ENCODE data around the gene C5orf24.
"Not testable (repeated sequence)": the region's sequence is repeated elsewhere in the genome, so short reads cannot be mapped to it uniquely, and the experiment has no call there.

Gene C5orf24

GRCh38 chr5:134837530-134838181, 8.1 kb upstream of the C5orf24 start:
- H3K4me3 ChIP-seq (ENCODE audit: low read depth, low read length), result no peak overlapping the region
- no peak for DNase-seq (ENCODE audit: low read depth)
- no peak for TF ChIP-seq CTCF (IDR thresholded peaks at IDR 0.05; ENCODE audit: control insufficient read depth, extremely low read depth, insufficient read depth)

GRCh38 chr5:134838361-134838760, 7.4 kb upstream of the C5orf24 start:
- DNase-seq (ENCODE audit: low read depth), result peak; percentile 52
- not testable (repeated sequence) for H3K4me3 ChIP-seq (ENCODE audit: low read depth, low read length)

- no peak overlapping the region for H3K4me3 ChIP-seq (ENCODE audit: low read depth, low read length)
- DNase-seq (ENCODE audit: low read depth), result no peak
- TF ChIP-seq CTCF (IDR thresholded peaks at IDR 0.05; ENCODE audit: control insufficient read depth, extremely low read depth, insufficient read depth), result no peak
These were observed 5.0 kb upstream of the C5orf24 start for GRCh38 chr5:134840811-134841210.

DNA sequence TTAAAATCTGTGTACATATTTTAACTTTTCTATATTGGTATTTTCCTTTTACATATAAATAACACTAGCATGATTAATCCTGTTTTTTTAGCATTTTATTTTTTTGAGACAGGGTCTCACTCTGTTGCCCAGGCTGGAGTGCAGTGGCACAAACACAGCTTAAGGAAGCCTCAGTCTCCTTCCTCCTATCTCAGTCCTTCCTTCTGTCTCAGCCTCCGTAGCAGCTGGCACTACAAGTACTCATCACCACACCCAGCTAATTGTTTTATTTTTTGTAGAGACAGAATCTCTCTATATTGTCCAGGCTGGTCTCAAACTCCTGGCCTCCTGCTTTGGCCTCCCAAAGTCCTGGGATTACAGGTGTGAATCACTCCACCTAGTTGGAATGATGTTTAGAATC, 1.5 kb upstream of the C5orf24 start:
- H3K4me3 ChIP-seq (ENCODE audit: low read depth, low read length), result no peak overlapping the region
- DNase-seq (ENCODE audit: low read depth), result no peak
- no peak for TF ChIP-seq CTCF (IDR thresholded peaks at IDR 0.05; ENCODE audit: control insufficient read depth, extremely low read depth, insufficient read depth)

DNA sequence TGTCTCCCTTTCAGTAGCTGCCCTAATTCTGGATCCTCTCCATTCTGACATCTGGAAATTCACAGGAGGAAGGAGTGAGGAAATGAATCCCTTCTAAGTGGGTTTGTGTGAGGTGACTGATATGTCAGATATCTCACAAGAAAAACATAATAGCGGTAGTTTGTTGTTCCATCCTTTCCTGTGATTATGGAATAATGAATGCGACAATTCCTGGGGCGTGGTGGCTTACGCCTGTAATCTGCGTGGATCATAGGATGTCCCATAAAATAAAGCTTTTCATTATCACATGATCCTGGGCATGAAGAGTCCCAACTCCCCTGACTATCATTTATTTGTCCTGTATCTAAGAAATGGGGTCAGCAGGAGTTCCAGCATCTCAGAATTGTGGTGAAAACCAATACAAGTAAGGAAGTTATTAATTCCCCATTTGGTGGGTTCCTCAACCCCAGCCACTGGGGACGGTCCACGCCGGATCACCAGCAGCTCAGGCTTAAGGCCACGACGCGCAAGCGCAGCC, 375 bp upstream of the C5orf24 start:
- no peak for DNase-seq (ENCODE audit: low read depth)
- no peak for TF ChIP-seq CTCF (IDR thresholded peaks at IDR 0.05; ENCODE audit: control insufficient read depth, extremely low read depth, insufficient read depth)
- peak overlapping the region; percentile 96 for H3K4me3 ChIP-seq (ENCODE audit: low read depth, low read length)

- no peak for DNase-seq (ENCODE audit: low read depth)
- no peak for TF ChIP-seq CTCF (IDR thresholded peaks at IDR 0.05; ENCODE audit: control insufficient read depth, extremely low read depth, insufficient read depth)
- H3K4me3 ChIP-seq (ENCODE audit: low read depth, low read length), result peak overlapping the region; percentile 96
These were observed 833 bp downstream of the C5orf24 start for GRCh38 chr5:134846641-134846960.

DNA sequence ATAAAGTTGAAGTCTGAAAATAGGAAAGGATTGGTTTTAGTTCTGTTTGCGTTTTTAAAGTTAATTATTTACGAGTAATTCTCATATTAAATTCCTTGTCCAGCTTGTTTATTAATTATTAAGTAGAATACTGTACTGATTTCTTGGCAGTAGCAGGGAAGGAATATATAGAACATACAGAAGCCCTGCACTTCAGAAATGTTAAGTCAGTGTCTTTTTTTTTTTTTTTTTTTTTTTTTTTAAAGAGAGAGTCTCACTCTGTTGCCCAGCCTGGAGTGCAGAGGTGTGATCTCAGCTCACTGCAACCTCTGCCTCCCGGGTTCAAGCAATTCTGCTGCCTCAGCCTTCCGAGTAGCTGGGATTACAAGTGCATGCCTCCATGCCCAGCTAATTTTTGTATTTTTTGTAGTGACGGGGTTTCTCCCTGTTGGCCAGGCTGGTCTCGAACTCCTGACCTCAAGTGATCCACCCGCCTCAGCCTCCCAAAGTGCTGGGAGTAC, 3.7 kb downstream of the C5orf24 start:
- not testable (repeated sequence) for H3K4me3 ChIP-seq (ENCODE audit: low read depth, low read length); DNase-seq (ENCODE audit: low read depth)

DNA sequence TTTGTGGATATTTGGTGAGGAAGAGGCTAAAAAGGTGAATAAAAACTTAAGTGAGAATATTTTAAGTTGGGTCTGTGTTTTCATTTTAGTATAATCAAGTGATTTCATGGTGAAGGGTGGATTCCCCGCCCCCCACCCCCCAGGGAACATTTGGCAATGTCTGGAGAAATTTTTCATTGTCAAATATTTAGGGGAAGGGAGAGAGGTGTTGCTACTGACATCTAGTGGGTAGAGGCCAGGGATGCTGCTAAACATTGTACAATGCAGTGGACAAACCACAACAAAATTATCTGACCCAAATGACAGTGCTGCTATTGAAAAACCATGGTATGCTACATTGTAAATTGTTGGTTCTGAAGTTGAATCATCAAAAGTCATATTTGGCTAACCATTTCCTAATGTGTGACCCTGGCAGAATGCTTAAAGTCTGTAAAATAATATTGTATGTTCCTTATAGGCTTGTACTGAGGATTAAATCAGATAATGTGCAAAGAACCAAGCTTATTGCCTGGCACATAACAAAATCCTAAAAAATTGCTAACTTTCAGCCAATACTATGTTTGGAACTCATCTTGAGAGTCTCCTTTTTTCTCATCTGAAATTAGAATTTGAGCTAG, 5.6 kb downstream of the C5orf24 start:
- peak; percentile 75 for TF ChIP-seq CTCF (IDR thresholded peaks at IDR 0.05; ENCODE audit: control insufficient read depth, extremely low read depth, insufficient read depth)
- H3K4me3 ChIP-seq (ENCODE audit: low read depth, low read length), result no peak overlapping the region
- DNase-seq (ENCODE audit: low read depth), result no peak

DNA sequence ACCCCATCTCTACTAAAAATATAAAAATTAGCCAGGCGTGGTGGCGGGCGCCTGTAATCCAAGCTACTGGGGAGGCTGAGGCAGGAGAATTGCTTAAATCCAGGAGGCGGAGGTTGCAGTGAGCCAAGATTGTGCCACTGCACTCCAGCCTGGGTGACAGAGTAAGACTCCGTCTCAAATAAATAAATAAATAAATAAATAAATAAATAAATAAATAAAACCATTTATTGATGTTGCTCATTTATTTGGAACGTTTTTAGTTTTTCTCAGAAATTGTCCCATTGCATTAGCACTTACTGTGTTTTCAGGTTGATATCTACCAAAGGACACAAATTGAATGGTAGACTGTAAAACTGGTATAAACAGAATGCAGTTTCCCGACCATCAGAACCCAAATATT, 10.7 kb downstream of the C5orf24 start:
- H3K4me3 ChIP-seq (ENCODE audit: low read depth, low read length); DNase-seq (ENCODE audit: low read depth): not testable (repeated sequence)

Measured in LNCaP clone FGC (cell line).